Right lobe of liver (tissue), 6 donors: ENCODE data around the gene EEF1AKMT3. TPM values are rescaled to one million over a fixed set of nuclear protein-coding genes. Genes with fewer than 3 reads are reported as not detected.

ENCODE experiments used
- ATAC-seq, 4 donors: fragments of 200-7000 bp; cut with Tn5 transposase; one replicate each; pipeline ENCODE4 v1.9.1; 2020; ENCODE audit warnings: mild to moderate bottlenecking in 4 of 4, moderate library complexity in 4 of 4
- DNase-seq, 3 donors: peaks; one replicate each; pipeline ENCODE4 v3.0.0-alpha.2; 2020
- H3K27ac ChIP-seq, 3 donors: fragments of 200-600 bp; one replicate each; pipeline ENCODE4 v1.8.0; 2022
- H3K27me3 ChIP-seq, 2 donors: fragments of 200-600 bp; one replicate each; pipeline ENCODE4 v1.8.0; 2022
- H3K36me3 ChIP-seq, 4 donors: fragments of 200-600 bp; sonication (generic) in 1 of 4; one replicate each; pipeline versions ENCODE4 v1.5.1 to v1.8.0; 2017 to 2022; ENCODE audit warnings: control low read depth in 1 of 4
- H3K4me1 ChIP-seq, 4 donors: fragments of 200-600 bp; sonication (generic) in 1 of 4; one replicate each; pipeline versions ENCODE4 v1.5.1 to v1.8.0; 2017 to 2022; ENCODE audit warnings: control low read depth in 1 of 4
- H3K4me3 ChIP-seq, 3 donors: fragments of 200-600 bp; one replicate each; pipeline ENCODE4 v1.8.0; 2022
- H3K9me3 ChIP-seq, 4 donors: fragments of 200-600 bp; sonication (generic) in 1 of 4; one replicate each; pipeline versions ENCODE4 v1.5.1 to v1.8.0; 2017 to 2022; ENCODE audit warnings: control low read depth in 1 of 4
- POLR2A ChIP-seq: fragments of 450-650 bp; IDR thresholded peaks from one replicate; pipeline ENCODE4 v1.6.1; 2017; ENCODE audit warnings: antibody characterized with exemption, mild to moderate bottlenecking
- WGBS: methylation state at CpG from one replicate; pipeline ENCODE4 v1.1.6; 2018; ENCODE audit warnings: low coverage, low lambda C conversion rate; ENCODE audit not compliant: insufficient coverage; ENCODE audit errors: missing lambda C conversion rate; 5-methylcytosine and 5-hydroxymethylcytosine counted together
- intact Hi-C, 2 donors: fragments of 100-400 bp; cut with DNase I; formaldehyde crosslinking; loops; one replicate each; pipeline versions ENCODE4 v1.11.2 to v1.14.1; 2022
- total RNA-seq, 6 experiments: library from RNA; depleted of rRNA in 2 of 6; stranded (reverse); fragments of >200 nt in 2 of 6; fragmentation: NEBNext Ultra II Directional in 3 of 6; extraction: Animal tissue kit (Norgen Biotek cat#: 25700) in 3 of 6; gene quantifications; one replicate each; pipeline versions ENCODE4 v1.1.0 to v1.2.4, GENCODE V29; 2016 to 2023
- TF ChIP-seq, protein P1 (sequence below), 4 donors: fragments of 200-600 bp in 3 of 4; fragments of 450-650 bp in 1 of 4; IDR thresholded peaks; one replicate each; pipeline versions ENCODE4 v1.5.1 to v1.8.0; 2016 to 2022; ENCODE audit warnings: antibody characterized with exemption in 4 of 4, mild to moderate bottlenecking in 2 of 4
- donor health status: DM: no; HTN: yes; CAD: no.
- donor health status: DM: no; HTN: no; CAD: no.
- donor health status: DM: no; HTN: no; CAD: no.
- donor health status: DM: no; HTN: yes; CAD: no.
- donor health status: DM: no; HTN: yes; CAD: no.

EEF1AKMT3 gene
- total RNA-seq, 6 experiments from 2014 or later, result 3.2 to 5.5 (median 3.7) TPM

DNA sequence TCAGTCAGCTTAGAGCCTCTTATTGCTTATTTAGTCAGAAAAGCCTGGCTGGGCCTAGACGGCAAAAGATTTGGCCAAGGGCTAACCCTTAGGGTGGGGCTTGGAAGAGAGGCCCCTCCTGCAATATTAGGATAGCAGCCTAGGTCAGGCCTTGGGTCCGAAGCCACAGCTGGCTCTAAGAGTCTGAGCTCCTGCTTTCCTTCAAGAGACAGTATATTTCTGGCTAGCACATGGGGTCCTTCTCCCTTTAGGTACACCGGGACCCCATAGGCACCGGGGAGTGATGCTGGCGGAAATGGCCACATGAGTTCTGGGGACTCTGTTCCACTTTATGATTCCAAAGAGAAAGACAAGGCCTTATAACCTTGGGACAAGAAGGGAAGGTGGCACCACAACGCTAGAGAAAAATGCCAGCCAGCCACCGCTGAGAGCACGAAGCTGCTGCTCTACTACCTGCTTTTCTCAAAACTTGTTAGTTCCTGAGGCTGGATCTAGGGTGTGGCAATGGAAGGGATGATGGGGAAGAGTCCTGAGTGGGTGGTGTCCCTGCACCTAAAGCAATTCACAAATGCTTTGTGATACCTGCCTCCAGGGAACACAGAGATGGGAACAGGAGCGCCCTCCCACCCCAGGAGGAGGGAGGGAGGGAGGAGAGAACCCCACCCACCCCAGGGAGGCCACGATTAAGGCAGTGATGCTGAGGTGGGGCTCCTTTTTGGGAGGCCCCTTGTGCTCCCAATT lies 49.2 kb downstream of the EEF1AKMT3 start:
- H3K4me1 ChIP-seq, result peaks cover 0 to 28% (median 6%) of the 10 kb centered on the region in 4 donors
- DNase-seq (no peak), ATAC-seq (no peak)
- H3K4me3 ChIP-seq, result no peak overlapping the region
- no peaks in the 10 kb centered on the region for H3K9me3 ChIP-seq
- H3K27ac ChIP-seq, result no peak overlapping the region
- intact Hi-C loops, result no loop called here
- WGBS, result 44% methylated on average over 1 of the region's 10 CpGs
- H3K36me3 ChIP-seq, result peaks cover 13 to 49% (median 43%) of the 10 kb centered on the region in 4 donors
- TF ChIP-seq, protein P1, sequence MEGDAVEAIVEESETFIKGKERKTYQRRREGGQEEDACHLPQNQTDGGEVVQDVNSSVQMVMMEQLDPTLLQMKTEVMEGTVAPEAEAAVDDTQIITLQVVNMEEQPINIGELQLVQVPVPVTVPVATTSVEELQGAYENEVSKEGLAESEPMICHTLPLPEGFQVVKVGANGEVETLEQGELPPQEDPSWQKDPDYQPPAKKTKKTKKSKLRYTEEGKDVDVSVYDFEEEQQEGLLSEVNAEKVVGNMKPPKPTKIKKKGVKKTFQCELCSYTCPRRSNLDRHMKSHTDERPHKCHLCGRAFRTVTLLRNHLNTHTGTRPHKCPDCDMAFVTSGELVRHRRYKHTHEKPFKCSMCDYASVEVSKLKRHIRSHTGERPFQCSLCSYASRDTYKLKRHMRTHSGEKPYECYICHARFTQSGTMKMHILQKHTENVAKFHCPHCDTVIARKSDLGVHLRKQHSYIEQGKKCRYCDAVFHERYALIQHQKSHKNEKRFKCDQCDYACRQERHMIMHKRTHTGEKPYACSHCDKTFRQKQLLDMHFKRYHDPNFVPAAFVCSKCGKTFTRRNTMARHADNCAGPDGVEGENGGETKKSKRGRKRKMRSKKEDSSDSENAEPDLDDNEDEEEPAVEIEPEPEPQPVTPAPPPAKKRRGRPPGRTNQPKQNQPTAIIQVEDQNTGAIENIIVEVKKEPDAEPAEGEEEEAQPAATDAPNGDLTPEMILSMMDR (IDR thresholded peaks at IDR 0.05), result no peak
- TF ChIP-seq POLR2A, result no peak
- H3K27me3 ChIP-seq, result no peaks in the 10 kb centered on the region

DNA sequence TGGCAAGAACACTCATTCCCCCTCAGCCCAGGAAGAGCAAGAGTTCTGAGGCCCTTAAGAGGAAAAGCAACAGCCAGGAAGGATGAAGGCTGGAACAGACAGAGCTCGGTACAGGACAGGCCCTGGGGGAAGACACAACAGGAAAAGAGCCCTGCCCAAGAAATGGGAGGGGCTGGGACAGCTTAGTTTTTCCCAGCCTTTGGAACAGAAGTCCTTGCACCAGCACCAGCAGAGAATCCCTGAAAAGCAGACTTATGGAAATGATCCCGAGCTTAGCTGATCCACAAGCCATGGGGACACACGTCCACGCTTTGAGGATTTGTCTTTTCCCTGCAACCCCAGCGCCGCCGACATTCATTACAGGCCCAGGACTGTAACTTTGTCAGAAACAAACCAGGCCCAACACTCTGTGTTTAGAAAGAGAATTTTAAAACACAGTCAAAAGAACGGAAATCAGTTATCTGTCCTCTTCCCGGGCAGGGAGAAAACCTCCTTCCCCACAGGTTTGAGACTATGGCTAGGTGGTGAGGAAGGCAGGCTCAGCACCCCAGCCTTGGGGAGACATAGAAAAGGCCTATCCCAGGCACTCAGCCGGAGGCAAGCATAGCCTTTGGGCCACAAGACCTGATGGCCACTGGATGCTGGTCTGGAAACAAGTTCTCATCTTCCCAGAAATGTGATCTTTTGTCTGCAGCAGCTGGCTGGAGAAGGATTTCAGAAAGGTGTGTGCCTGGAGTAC lies 50.1 kb downstream of the EEF1AKMT3 start:
- Histone ChIP-seq H3K27me3 (no peaks in the 10 kb centered on the region), H3K4me3 (no peak overlapping the region), H3K9me3 (no peaks in the 10 kb centered on the region), H3K36me3 (peaks cover 13 to 58% (median 49%) of the 10 kb centered on the region in 4 donors), H3K27ac (no peak overlapping the region), H3K4me1 (peaks cover 0 to 18% (median 6%) of the 10 kb centered on the region in 4 donors)
- ATAC-seq (peak; percentile 10 to 61 (median 18)), DNase-seq (no peak)
- 72% methylated on average over 5 of the region's 10 CpGs for WGBS
- TF ChIP-seq, protein P1 (IDR thresholded peaks at IDR 0.05), result no peak
- no peak for TF ChIP-seq POLR2A
- intact Hi-C loops, result no loop called here

DNA sequence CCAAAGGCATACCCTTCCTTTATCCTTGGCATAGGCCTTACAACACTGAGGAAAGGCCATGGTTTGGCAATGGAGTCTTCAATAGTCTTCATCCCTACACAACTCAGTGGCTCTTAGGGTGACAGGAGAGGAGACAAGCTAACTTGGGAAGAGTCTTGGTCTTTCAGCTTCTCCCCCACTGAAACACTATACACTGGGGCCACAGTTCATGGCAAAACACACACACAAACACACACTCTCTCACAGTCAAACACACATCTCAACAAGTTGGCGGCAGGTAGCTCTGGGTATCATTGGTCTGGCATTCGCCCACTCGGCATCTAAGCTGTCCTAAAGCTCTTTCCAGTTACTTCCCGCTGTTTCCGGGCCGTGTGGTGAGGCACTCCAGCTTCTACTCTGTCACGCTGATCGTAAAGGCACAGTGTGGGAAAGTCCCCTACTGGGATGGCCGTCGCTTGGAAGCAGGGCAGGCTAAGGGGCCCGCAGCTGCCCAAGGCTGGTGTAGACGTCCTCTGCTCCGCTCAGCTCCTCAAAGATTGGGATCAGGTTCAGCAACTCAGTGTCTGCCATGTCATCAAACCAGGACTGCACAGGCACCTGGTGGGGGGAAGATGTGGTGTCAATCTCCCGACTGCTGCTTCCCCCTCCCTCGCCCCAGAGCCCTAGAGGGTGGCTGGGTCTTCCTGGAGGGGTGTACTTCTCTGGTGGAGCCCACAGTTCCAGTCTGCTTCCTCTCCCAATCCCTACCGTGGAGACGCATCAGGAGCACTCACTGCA lies 50.9 kb downstream of the EEF1AKMT3 start:
- DNase-seq, result no peak
- TF ChIP-seq, protein P1 (IDR thresholded peaks at IDR 0.05), result no peak
- TF ChIP-seq POLR2A, result no peak
- intact Hi-C loops, result no loop called here
- H3K36me3 ChIP-seq, result peaks cover 13 to 66% (median 56%) of the 10 kb centered on the region in 4 donors
- no peak for ATAC-seq
- no peak overlapping the region for H3K27ac ChIP-seq
- no peaks in the 10 kb centered on the region for H3K9me3 ChIP-seq
- no peak overlapping the region for H3K4me3 ChIP-seq
- WGBS, result 93% methylated on average over 5 of the region's 17 CpGs
- no peaks in the 10 kb centered on the region for H3K27me3 ChIP-seq
- H3K4me1 ChIP-seq, result peaks cover 0 to 18% (median 6%) of the 10 kb centered on the region in 4 donors

DNA sequence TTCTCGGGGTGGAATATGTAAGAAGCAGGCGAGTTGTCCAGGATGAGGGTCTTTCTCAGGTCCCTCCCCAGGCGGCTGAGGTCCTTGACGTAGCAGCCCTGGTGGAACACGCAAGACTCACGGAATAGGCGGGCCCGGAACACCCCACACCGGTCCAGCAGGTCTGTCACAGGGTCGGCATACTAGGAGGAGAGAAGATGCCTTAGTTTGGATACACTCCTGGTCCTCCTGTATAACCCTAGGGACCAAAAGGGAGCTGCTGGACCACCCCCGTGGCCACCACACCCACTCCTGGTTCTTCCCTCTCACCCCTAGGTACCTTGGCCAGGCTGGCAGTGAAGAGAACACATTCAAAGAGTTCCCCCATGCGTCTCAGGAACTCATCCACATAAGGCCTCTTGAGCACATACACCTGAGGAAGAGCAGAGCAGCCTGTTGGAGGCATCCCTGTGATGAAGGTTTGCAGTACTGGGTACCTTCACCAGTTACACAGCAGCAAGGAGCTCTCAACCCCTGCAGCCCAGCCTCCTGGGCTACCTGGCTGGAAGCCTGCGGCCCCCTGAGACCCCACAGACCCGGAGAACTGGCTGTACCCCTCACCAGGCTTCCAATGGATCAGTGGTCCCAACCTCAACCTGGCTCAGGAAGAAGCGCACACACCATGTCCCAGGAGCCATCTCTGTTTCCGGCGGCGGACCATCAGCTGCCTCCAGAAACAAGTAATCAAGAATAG lies 51.7 kb downstream of the EEF1AKMT3 start:
- no peak for TF ChIP-seq POLR2A
- TF ChIP-seq, protein P1 (IDR thresholded peaks at IDR 0.05), result no peak
- intact Hi-C loops, result no loop called here
- Histone ChIP-seq H3K36me3 (peaks cover 13 to 73% (median 60%) of the 10 kb centered on the region in 4 donors), H3K27ac (no peak overlapping the region), H3K9me3 (no peaks in the 10 kb centered on the region), H3K27me3 (no peaks in the 10 kb centered on the region), H3K4me1 (peaks cover 0 to 15% (median 6%) of the 10 kb centered on the region in 4 donors), H3K4me3 (no peak overlapping the region)
- DNase-seq (no peak), ATAC-seq (no peak)
- WGBS, result 90% methylated on average over 6 of the region's 18 CpGs
